H1 (cell line): Measurements from ENCODE around the gene HRH3.

Source experiments
- BRCA1 ChIP-seq: IDR thresholded peaks from 2 replicates; pipeline ENCODE4 v1.6.1; 2012; ENCODE audit warnings: low read depth, low read length, improper control_type of control experiment
- CREB1 ChIP-seq: IDR thresholded peaks from 2 replicates; pipeline ENCODE4 v1.6.1; 2012; ENCODE audit warnings: inconsistent platforms
- GTF2F1 ChIP-seq: IDR thresholded peaks from 2 replicates; pipeline ENCODE4 v1.6.1; 2012; ENCODE audit warnings: low read depth, low read length, improper control_type of control experiment, borderline replicate concordance
- RAD21 ChIP-seq, 2 experiments: IDR thresholded peaks in 1 of 2; conservative IDR thresholded peaks in 1 of 2; 2 replicates each; pipeline ENCODE4 v1.6.1; 2011; ENCODE audit warnings: low read depth in 2 of 2, low read length in 2 of 2, improper control_type of control experiment in 1 of 2, inconsistent platforms in 1 of 2, mild to moderate bottlenecking in 1 of 2, moderate library complexity in 1 of 2
- RFX5 ChIP-seq: IDR thresholded peaks from 2 replicates; pipeline ENCODE4 v1.6.1; 2011; ENCODE audit warnings: low read depth, low read length, improper control_type of control experiment, borderline replicate concordance
- SP1 ChIP-seq: IDR thresholded peaks from 2 replicates; pipeline ENCODE4 v1.6.1; 2011; ENCODE audit warnings: low read depth, low read length
- TEAD4 ChIP-seq: IDR thresholded peaks from 2 replicates; pipeline ENCODE4 v1.6.1; 2012; ENCODE audit warnings: low read depth, low read length, inconsistent platforms, mixed read lengths
- TF ChIP-seq, protein P1 (sequence below), 3 experiments: IDR thresholded peaks; 1 replicate in 2 of 3; 2 replicates in 1 of 3; pipeline versions ENCODE4 v1.5.1 to v1.6.1; 2011; ENCODE audit warnings: low read length in 3 of 3, mild to moderate bottlenecking in 3 of 3, inconsistent platforms in 2 of 3, low read depth in 1 of 3, moderate library complexity in 1 of 3; ENCODE audit not compliant: insufficient read depth in 1 of 3; ENCODE audit errors: control extremely low read depth in 1 of 3
- TF ChIP-seq, protein P2 (sequence below): IDR thresholded peaks from 2 replicates; pipeline ENCODE4 v1.6.1; 2012; ENCODE audit warnings: low read length, inconsistent platforms

- TF ChIP-seq, protein P1, sequence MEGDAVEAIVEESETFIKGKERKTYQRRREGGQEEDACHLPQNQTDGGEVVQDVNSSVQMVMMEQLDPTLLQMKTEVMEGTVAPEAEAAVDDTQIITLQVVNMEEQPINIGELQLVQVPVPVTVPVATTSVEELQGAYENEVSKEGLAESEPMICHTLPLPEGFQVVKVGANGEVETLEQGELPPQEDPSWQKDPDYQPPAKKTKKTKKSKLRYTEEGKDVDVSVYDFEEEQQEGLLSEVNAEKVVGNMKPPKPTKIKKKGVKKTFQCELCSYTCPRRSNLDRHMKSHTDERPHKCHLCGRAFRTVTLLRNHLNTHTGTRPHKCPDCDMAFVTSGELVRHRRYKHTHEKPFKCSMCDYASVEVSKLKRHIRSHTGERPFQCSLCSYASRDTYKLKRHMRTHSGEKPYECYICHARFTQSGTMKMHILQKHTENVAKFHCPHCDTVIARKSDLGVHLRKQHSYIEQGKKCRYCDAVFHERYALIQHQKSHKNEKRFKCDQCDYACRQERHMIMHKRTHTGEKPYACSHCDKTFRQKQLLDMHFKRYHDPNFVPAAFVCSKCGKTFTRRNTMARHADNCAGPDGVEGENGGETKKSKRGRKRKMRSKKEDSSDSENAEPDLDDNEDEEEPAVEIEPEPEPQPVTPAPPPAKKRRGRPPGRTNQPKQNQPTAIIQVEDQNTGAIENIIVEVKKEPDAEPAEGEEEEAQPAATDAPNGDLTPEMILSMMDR (IDR thresholded peaks at IDR 0.05; ENCODE audit: control extremely low read depth in 1 of 3, insufficient read depth in 1 of 3, low read depth in 1 of 3, low read length in 3 of 3) = no peak
- TF ChIP-seq RAD21 (IDR thresholded peaks at IDR 0.05 in 1 of 2, conservative IDR thresholded peaks at IDR 0.05 in 1 of 2; ENCODE audit: low read depth in 2 of 2, low read length in 2 of 2) = no peak
- peak; percentile 81 for TF ChIP-seq CREB1
- no peak for TF ChIP-seq RFX5
- peak; percentile 95 for TF ChIP-seq SP1
- TF ChIP-seq TEAD4 = no peak
- no peak for TF ChIP-seq BRCA1
- TF ChIP-seq GTF2F1 = no peak
- TF ChIP-seq, protein P2, sequence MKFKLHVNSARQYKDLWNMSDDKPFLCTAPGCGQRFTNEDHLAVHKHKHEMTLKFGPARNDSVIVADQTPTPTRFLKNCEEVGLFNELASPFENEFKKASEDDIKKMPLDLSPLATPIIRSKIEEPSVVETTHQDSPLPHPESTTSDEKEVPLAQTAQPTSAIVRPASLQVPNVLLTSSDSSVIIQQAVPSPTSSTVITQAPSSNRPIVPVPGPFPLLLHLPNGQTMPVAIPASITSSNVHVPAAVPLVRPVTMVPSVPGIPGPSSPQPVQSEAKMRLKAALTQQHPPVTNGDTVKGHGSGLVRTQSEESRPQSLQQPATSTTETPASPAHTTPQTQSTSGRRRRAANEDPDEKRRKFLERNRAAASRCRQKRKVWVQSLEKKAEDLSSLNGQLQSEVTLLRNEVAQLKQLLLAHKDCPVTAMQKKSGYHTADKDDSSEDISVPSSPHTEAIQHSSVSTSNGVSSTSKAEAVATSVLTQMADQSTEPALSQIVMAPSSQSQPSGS = no peak
Measured at GRCh38 chr20:62237801-62238568, 17.9 kb upstream of the HRH3 start, which contains the start of gene OSBPL2.
